Measurements from ENCODE around the gene PPM1N. TPM values are rescaled to one million over a fixed set of nuclear protein-coding genes. Genes with fewer than 3 reads are reported as not detected.

PPM1N gene
- polyA plus RNA-seq, 4 donors, result 0.20 to 0.71 (median 0.56) TPM; not detected in 1

- DNase-seq (ENCODE audit: low read depth in 4 of 4, low spot score in 3 of 4), result no peak
Observed at GRCh38 chr19:45526143-45526542, 27.9 kb downstream of the PPM1N start.

DNA sequence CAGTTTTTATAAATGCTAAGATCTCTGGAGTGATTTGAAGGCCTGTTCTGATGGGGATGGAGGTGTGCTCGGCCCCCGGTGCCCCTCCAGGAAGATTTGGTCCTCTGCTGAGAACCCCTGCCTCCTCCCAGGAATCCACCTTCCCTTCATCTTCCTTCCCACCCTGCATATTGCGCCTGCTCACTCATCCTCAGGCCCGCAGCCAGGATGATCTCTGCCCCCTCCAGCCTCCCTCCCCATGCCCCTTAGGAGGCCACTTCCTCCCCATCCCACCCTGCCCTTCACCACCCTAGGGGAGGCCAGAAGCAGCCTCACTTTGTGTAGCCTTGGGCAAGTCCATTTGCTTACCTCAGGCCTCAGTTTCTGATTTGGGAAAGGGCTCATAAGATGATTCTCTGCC, 28.7 kb downstream of the PPM1N start:
- no peak for DNase-seq (ENCODE audit: low read depth in 4 of 4, low spot score in 3 of 4)

GRCh38 chr19:45527731-45528130, 29.5 kb downstream of the PPM1N start:
- DNase-seq (ENCODE audit: low read depth in 4 of 4, low spot score in 3 of 4), result no peak

GRCh38 chr19:45528149-45528743, 30.0 kb downstream of the PPM1N start:
- DNase-seq (ENCODE audit: low read depth in 4 of 4, low spot score in 3 of 4), result no peak

- no peak for DNase-seq (ENCODE audit: low read depth in 4 of 4, low spot score in 3 of 4)
Observed at GRCh38 chr19:45528744-45529419, 30.6 kb downstream of the PPM1N start.

DNA sequence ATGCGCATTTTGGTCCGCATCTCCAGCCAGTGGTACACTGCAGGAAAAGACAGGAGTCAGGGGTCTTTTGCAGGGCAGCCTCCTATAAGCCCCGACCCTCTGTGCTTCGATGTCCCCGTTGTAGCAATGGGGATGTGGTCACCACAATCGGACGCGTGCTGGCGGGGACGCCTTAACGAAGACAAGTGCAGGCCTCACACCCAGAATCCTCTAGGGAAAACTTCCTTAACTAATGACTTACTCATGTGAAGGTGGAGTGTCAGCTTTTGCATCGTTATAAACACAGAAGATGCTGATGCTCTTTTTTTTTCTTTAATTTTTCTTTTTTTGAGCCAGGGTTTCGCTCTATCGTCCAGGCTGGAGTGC, 31.2 kb downstream of the PPM1N start:
- DNase-seq (ENCODE audit: low read depth in 4 of 4, low spot score in 3 of 4), result no peak

DNA sequence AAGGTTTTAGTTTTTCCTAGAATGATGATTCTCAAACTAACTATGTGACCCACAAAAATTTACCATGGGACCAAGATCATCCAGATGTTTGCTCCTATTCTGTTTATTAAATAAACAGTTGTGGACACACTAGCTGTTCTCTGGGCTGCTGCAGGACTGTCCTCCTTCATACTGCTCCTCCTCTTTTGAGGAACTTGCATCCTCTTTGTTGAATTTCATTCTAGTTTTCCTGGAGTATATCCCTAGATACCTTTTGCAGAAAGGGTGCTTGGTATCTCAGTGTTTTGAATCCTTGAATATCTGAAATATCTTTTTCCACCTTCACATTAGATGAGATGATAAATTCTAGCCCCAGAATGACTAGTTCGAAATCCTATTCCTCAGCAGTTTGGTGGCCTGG, 33.1 kb downstream of the PPM1N start:
- DNase-seq (ENCODE audit: low read depth in 4 of 4, low spot score in 3 of 4), result no peak

GRCh38 chr19:45539459-45539858, 41.2 kb downstream of the PPM1N start:
- no peak for DNase-seq (ENCODE audit: low read depth in 4 of 4, low spot score in 3 of 4)

DNA sequence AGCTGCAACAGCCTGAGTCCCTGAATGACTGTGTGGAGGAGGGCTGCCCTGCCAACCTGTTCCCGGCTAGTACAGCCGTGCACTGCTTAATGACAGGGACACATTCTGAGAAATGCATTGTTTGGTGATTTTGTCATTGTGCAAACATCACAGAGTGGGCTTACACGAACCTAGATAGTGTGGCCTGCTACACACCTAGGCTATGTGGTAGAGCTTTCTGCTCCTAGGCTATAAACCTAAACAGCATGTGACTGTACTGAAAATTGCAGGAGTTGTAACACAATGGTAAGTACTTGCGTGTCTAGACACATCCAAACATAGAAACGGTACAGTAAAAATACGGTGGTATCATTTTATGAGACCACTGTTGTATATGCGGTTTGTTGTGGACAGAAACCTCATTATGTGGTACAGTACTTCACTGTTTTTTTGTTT, 44.0 kb downstream of the PPM1N start:
- no peak for DNase-seq (ENCODE audit: low read depth in 4 of 4, low spot score in 3 of 4)

DNA sequence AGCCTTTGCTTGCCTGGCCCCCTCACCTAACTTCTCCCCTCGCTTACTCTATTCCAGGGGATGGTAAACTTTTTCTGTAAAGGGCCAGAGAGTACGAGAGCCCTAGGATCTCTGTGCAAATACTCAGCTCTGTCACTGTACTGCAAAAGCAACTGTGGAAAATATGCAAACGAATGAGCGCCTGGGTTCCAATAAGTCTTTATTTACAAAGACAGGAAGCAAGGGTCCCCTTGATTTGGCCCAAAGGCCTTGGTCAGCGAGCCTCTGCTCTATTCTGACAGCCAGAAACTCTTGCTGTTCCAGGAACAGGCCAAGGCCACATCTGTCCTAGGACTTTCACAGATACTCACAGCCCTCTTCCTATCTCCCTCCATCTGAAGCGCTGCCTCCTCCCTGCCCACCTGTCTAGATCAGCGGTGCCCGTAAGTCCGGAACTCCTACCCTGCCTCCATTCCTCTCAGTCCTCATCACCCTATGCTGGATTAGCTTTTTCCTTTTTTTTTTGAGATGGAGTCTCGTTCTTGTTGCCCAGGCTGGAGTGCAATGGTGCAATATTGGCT, 49.0 kb downstream of the PPM1N start:
- no peak for DNase-seq (ENCODE audit: low read depth in 4 of 4, low spot score in 3 of 4)

DNA sequence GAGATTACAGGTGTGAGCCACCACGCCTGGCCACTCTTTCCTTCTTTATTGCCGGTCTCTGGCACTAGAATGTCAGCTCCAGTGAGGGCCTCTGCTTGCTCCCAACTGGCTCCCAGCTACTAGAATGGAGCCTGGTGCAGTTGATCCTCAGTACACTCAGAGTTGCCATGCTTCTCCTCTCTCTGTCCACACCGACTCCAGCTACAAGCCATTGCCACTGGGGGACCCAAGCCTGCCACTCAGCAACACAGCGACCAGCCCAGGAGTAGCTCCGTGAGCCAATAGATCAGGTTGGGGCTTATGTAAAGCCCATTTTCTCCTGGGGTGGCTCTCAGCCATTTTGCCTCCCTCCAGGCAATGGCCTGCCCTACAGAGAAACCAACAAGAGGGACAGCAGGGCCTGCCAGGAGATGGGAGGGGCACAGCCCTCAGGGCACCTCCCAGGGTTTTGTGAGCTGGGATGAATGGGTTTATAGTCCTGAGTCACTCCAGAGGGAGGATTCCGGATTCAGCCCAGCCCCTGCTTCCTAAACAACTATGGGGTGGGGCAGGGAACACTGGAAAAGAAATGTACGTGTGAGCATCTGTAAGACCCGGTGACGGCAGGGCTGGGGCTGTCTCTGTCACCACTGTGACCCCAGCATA, 49.8 kb downstream of the PPM1N start:
- no peak for DNase-seq (ENCODE audit: low read depth in 4 of 4, low spot score in 3 of 4)

Other genes with a start within 250 kb of the PPM1N start
- gene MARK4, start 247.2 kb upstream of the PPM1N start, polyA plus RNA-seq (ENCODE audit: insufficient read length in 4 of 4), result 10 to 100 TPM; 33.2 to 45.1 (median 38.6) TPM
- gene CKM, start 175.6 kb upstream of the PPM1N start, polyA plus RNA-seq (ENCODE audit: insufficient read length in 4 of 4), result under 1 TPM; 0.26 to 0.60 (median 0.41) TPM
- gene KLC3, start 157.7 kb upstream of the PPM1N start, polyA plus RNA-seq (ENCODE audit: insufficient read length in 4 of 4), result 1 to 10 TPM in 2 of 4 donors, under 1 TPM in 2; 0.27 to 2.1 (median 1.3) TPM
- gene ERCC2, start 127.9 kb upstream of the PPM1N start, polyA plus RNA-seq (ENCODE audit: insufficient read length in 4 of 4), result 10 to 100 TPM; 24.9 to 39.9 (median 31.8) TPM
- 10 to 100 TPM in 1 of 4 donors, 1 to 10 TPM in 3; 8.3 to 16.4 (median 9.1) TPM for gene PPP1R13L, start 93.4 kb upstream of the PPM1N start, polyA plus RNA-seq (ENCODE audit: insufficient read length in 4 of 4)
- 1 to 10 TPM; 2.6 to 5.1 (median 3.6) TPM for gene POLR1G, start 91.8 kb upstream of the PPM1N start, polyA plus RNA-seq (ENCODE audit: insufficient read length in 4 of 4)
- 10 to 100 TPM; 70.0 to 92.5 (median 79.3) TPM for gene ERCC1, start 74.5 kb upstream of the PPM1N start, polyA plus RNA-seq (ENCODE audit: insufficient read length in 4 of 4)
- gene FOSB, start 30.4 kb upstream of the PPM1N start, polyA plus RNA-seq (ENCODE audit: insufficient read length in 4 of 4), result 1,000 to 10,000 TPM in 1 of 4 donors, 10 to 100 TPM in 1, 1 to 10 TPM in 2; 4.3 to 1,673 (median 9.8) TPM
- gene RTN2, start 1.4 kb upstream of the PPM1N start, polyA plus RNA-seq (ENCODE audit: insufficient read length in 4 of 4), result 10 to 100 TPM in 1 of 4 donors, 1 to 10 TPM in 3; 7.3 to 11.7 (median 8.2) TPM
- gene VASP, start 9.0 kb downstream of the PPM1N start, polyA plus RNA-seq (ENCODE audit: insufficient read length in 4 of 4), result 10 to 100 TPM; 41.8 to 58.4 (median 53.4) TPM
- gene OPA3, start 86.4 kb downstream of the PPM1N start, polyA plus RNA-seq (ENCODE audit: insufficient read length in 4 of 4), result 10 to 100 TPM in 2 of 4 donors, 1 to 10 TPM in 2; 6.4 to 10.9 (median 10.1) TPM
- gene GPR4, start 103.8 kb downstream of the PPM1N start, polyA plus RNA-seq (ENCODE audit: insufficient read length in 4 of 4), result 1 to 10 TPM; 2.9 to 5.1 (median 4.3) TPM
- 10 to 100 TPM; 13.8 to 29.3 (median 19.0) TPM for gene EML2, start 141.0 kb downstream of the PPM1N start, polyA plus RNA-seq (ENCODE audit: insufficient read length in 4 of 4)
- gene GIPR, start 169.8 kb downstream of the PPM1N start, polyA plus RNA-seq (ENCODE audit: insufficient read length in 4 of 4), result 1 to 10 TPM in 1 of 4 donors, under 1 TPM in 3; 0.33 to 1.2 (median 0.56) TPM
- 100 to 1,000 TPM; 276 to 346 (median 299) TPM for gene SNRPD2, start 193.5 kb downstream of the PPM1N start, polyA plus RNA-seq (ENCODE audit: insufficient read length in 4 of 4)
- gene QPCTL, start 194.2 kb downstream of the PPM1N start, polyA plus RNA-seq (ENCODE audit: insufficient read length in 4 of 4), result 10 to 100 TPM in 1 of 4 donors, 1 to 10 TPM in 3; 4.6 to 12.1 (median 8.0) TPM
- 10 to 100 TPM; 12.4 to 23.2 (median 13.2) TPM for gene FBXO46, start 232.5 kb downstream of the PPM1N start, polyA plus RNA-seq (ENCODE audit: insufficient read length in 4 of 4)
- not detected for gene MEIOSIN, start 235.0 kb downstream of the PPM1N start, polyA plus RNA-seq (ENCODE audit: insufficient read length in 4 of 4)

Data from left renal pelvis (tissue), 4 donors.